ENCODE measurements around the gene MON1B. TPM values are rescaled to one million over a fixed set of nuclear protein-coding genes. Genes with fewer than 3 reads are reported as not detected.

MON1B gene
- total and polyA plus RNA-seq, 2 of the 8 experiments (the other 6 are each of a cell fraction or from before 2014, with no cell fraction given): 20.0 to 45.9 TPM

- H2BK20ac ChIP-seq (ENCODE audit: low read length): no peak overlapping the region
- no peaks in the 10 kb centered on the region for H3K9me3 ChIP-seq (ENCODE audit: insufficient read depth in 2 of 2, low read depth in 1 of 2, low read length in 1 of 2)
- H3K56ac ChIP-seq (replicated peaks; ENCODE audit: insufficient read length, low read depth, low read length): no peak overlapping the region
- H3K4me2 ChIP-seq (ENCODE audit: insufficient read depth in 1 of 2, low read depth in 2 of 2, low read length in 2 of 2): peak overlapping the region; percentile 65 to 86
- H4K8ac ChIP-seq (ENCODE audit: extremely low read depth, insufficient read depth, low read length): peak overlapping the region; percentile 42; the same call in 1 of the 2 replicates
- H3K18ac ChIP-seq (ENCODE audit: extremely low read depth, low read length): peak overlapping the region; percentile 78; the same call in 1 of the 2 replicates
- H3K36me3 ChIP-seq (ENCODE audit: control insufficient read depth in 2 of 4, insufficient read depth in 4 of 4, low read length in 3 of 4): peaks cover under 1 to 10% (median 6%) of the 10 kb centered on the region in 4 experiments; a peak in 4 of 8 replicates
- H3K27ac ChIP-seq (ENCODE audit: low read depth, low read length): peak overlapping the region; percentile 74
- H3K79me1 ChIP-seq (ENCODE audit: low read depth, low read length): peaks cover 5% of the 10 kb centered on the region
- H4K91ac ChIP-seq (replicated peaks; ENCODE audit: insufficient read length, low read length): no peak overlapping the region
- H4K5ac ChIP-seq (ENCODE audit: insufficient read length, low read depth, low read length): peak overlapping the region; percentile 62
- ChIA-PET POLR2A (ENCODE audit: partially characterized antibody) (interaction anchor here (0.7 to 2.1 kb wide), 4 partner anchors 13 to 25 kb away, joined by 3 to 15 read pairs (median 6); no protein-coding TSS in a partner anchor), CTCF (ENCODE audit: partially characterized antibody) (no interaction called here)
- peak overlapping the region; percentile 64; the same call in 1 of the 2 replicates for H2BK5ac ChIP-seq (ENCODE audit: low read depth, low read length)
- WGBS, 2 experiments (ENCODE audit: extremely low coverage in 1 of 2, insufficient coverage in 1 of 2, insufficient read length in 1 of 2, insufficient replicate concordance in 2 of 2, low coverage in 1 of 2, low lambda C conversion rate in 2 of 2, missing lambda C conversion rate in 1 of 2): 2% methylated on average over 9 of the region's 19 CpGs; no CpG with 5 or more reads in 1 of the 2 experiments
- no peak overlapping the region for H3K23ac ChIP-seq (ENCODE audit: insufficient read length)
- H3K4ac ChIP-seq (replicated peaks; ENCODE audit: insufficient read length, low read depth, low read length): no peak overlapping the region
- no peaks in the 10 kb centered on the region for H3K27me3 ChIP-seq (replicated peaks in 1 of 4; ENCODE audit: control insufficient read depth in 3 of 4, extremely low read depth in 1 of 4, insufficient read depth in 3 of 4, low read length in 3 of 4)
- peak overlapping the region; percentile 53 to 74 (median 64) for H3K9ac ChIP-seq (replicated peaks in 1 of 4; ENCODE audit: extremely low read depth in 1 of 4, low read depth in 3 of 4, low read length in 3 of 4)
- H2BK120ac ChIP-seq (replicated peaks; ENCODE audit: low read depth, low read length): no peak overlapping the region
- H2BK15ac ChIP-seq (ENCODE audit: low read length): no peak overlapping the region
- H4K20me1 ChIP-seq (replicated peaks in 1 of 2; ENCODE audit: control insufficient read depth in 1 of 2, insufficient read depth in 2 of 2, low read length in 2 of 2): peaks cover 0 to 14% of the 10 kb centered on the region in 2 experiments
- H3K14ac ChIP-seq (ENCODE audit: insufficient read length): no peak overlapping the region
- H3K79me2 ChIP-seq (ENCODE audit: control insufficient read depth in 1 of 2, insufficient read depth in 2 of 2, low read length in 2 of 2): peaks cover 0 to 24% of the 10 kb centered on the region in 2 experiments; a peak in 2 of 4 replicates
- peaks cover 0 to 7% (median 1%) of the 10 kb centered on the region in 4 experiments; a peak in 2 of 7 replicates for H3K4me1 ChIP-seq (replicated peaks in 1 of 4; ENCODE audit: control insufficient read depth in 3 of 4, insufficient read depth in 4 of 4, low read length in 3 of 4)
- no peak overlapping the region for H2BK12ac ChIP-seq (ENCODE audit: low read depth, low read length)
- H3K23me2 ChIP-seq (ENCODE audit: low read depth, low read length): peaks cover 10% of the 10 kb centered on the region; the same call in 1 of the 2 replicates
- H3K4me3 ChIP-seq (ENCODE audit: extremely low read depth in 1 of 4, insufficient read depth in 2 of 4, low read depth in 3 of 4, low read length in 4 of 4): peak overlapping the region; percentile 67 to 97 (median 92)
- H2AFZ ChIP-seq (ENCODE audit: low read length): peak overlapping the region; percentile 97
- FAIRE-seq (no peak), DNase-seq (ENCODE audit: low read depth in 1 of 2, low spot score in 2 of 2) (no peak)
- H2AK5ac ChIP-seq (ENCODE audit: low read depth, low read length): no peak overlapping the region
- TF ChIP-seq FOSL1 (IDR thresholded peaks at IDR 0.05; ENCODE audit: insufficient read depth, low read depth, low read length): no peak
- TF ChIP-seq HDAC2 (IDR thresholded peaks at IDR 0.05; ENCODE audit: borderline replicate concordance in 1 of 2, low read depth in 2 of 2, low read length in 2 of 2): no peak
- TF ChIP-seq BCL11A (IDR thresholded peaks at IDR 0.05; ENCODE audit: low read depth in 2 of 2, low read length in 2 of 2): no peak
- no peak for TF ChIP-seq SIN3A (conservative IDR thresholded peaks at IDR 0.05 in 1 of 2, IDR thresholded peaks at IDR 0.05 in 1 of 2; ENCODE audit: low read depth in 1 of 2, low read length in 2 of 2)
- no peak for TF ChIP-seq EP300 (IDR thresholded peaks at IDR 0.05; ENCODE audit: borderline replicate concordance in 1 of 2, low read depth in 2 of 2, low read length in 2 of 2)
- TF ChIP-seq YY1 (IDR thresholded peaks at IDR 0.05; ENCODE audit: low read depth, low read length): no peak
- TF ChIP-seq CREB1 (IDR thresholded peaks at IDR 0.05): no peak
- no peak for TF ChIP-seq SIX5 (IDR thresholded peaks at IDR 0.05; ENCODE audit: low read depth, low read length)
- no peak for TF ChIP-seq PHF8 (conservative IDR thresholded peaks at IDR 0.05; ENCODE audit: low read depth, low read length)
- TF ChIP-seq RNF2 (IDR thresholded peaks at IDR 0.05; ENCODE audit: borderline replicate concordance, low read depth, low read length, missing control alignments, poor library complexity, severe bottlenecking): no peak
- no peak for TF ChIP-seq TBP (IDR thresholded peaks at IDR 0.05; ENCODE audit: low read depth, low read length)
- no peak for TF ChIP-seq EZH2 (IDR thresholded peaks at IDR 0.05; ENCODE audit: low read depth, low read length, severe bottlenecking)
- TF ChIP-seq KDM1A (IDR thresholded peaks at IDR 0.05; ENCODE audit: borderline replicate concordance, low read length): no peak
Measured at GRCh38 chr16:77190190-77190477, 856 bp upstream of the MON1B start.
